HG02840 (cell line): ENCODE results near the gene RTRAF.

Experiments used
- ATAC-seq: cut with Tn5 transposase; IDR thresholded peaks from one replicate; pipeline ENCODE4 v1.9.1; 2021; ENCODE audit warnings: mild to moderate bottlenecking, moderate library complexity, moderate number of reproducible peaks; ENCODE audit not compliant: unreplicated experiment, low FRiP score

RTRAF gene

DNA sequence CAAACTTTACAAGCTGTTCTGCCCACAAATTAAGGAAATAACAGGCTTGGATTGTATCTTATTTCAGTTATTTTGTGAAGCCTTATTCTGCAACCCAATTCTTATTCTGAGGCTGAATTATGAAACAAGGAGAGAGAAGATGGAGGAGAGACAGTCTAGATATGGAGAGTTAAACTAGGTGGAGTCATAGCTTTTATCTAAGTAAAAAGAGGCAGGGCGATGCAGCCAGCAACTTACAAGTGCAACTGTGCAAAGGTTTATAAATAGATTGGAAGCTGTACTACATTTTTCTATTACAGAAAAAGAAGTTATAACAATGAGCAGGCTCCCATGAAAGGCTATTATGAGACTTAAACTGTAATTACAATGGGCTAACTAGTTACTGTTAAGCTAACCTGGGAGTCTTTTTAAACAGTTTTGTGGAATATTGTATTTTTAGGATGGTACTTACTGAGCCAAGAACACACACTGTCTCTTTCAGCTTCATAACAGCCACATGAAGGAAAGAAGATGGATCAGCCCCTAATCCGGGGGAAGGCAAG lies 57.1 kb downstream of the RTRAF start:
- ATAC-seq, result no peak

DNA sequence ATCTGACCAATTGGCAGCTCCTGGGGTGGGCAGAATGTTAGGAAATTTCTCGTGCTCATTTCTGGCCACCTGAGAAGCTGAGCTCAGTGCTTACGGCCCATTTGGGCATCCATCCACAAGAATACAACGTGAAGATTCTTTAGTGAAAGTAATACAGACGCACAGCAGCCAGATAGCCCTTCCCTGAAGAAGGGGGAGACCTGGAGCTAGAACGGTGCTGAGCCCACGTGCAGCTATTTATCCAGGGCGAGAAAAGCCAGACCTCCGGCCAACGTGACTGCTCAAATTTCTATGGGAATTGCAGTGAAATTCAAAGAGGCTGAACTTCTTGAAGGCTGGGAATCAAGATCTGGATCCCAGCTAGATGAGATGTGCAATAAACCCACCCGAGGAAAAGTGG lies 58.8 kb downstream of the RTRAF start:
- no peak for ATAC-seq

DNA sequence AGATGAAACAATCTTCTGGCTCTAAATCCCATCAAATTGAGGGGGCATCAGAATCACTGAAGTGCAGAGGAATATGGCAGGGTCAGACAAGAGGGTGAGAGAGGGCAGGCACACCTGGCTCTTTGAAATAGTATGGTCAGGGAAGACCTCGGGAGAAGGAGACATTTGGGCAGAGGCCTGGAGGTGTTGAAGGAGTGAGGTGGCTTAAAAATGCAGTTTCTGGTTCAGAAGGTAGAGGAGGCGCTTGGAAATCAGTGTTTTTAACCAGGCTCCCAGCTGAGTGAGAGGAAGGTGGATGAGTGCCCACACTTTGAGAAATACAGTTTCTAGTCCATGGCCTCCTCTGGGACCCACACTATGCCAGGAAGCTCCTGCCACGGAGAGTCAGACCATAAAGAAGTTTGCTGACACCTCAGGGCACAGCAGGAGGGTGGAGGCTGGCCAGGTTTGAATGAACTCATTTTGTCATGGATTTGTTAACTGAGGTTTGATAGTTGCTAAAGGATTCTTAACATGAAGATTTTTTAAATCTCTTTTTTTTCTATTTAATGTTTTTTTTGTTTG lies 59.4 kb downstream of the RTRAF start:
- ATAC-seq, result no peak

DNA sequence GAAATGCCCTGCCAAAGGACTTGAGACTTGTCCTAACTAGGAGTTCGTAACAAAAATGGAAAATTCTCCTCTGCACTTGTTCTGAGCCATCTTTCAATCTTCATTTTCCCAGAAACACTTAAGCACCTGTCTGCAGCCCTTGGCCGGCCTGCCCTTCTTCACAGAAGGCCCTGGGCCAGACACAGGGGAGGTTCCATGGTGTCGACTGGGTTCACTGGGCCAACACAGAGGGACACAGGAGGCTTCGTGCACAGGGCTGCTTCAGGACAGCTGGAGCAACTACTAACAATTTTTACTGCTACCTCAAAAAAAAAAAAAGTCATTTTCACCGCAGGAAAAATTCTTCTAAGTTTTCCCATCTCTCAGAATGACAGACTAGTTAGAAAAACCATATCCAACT lies 59.9 kb downstream of the RTRAF start:
- no peak for ATAC-seq

DNA sequence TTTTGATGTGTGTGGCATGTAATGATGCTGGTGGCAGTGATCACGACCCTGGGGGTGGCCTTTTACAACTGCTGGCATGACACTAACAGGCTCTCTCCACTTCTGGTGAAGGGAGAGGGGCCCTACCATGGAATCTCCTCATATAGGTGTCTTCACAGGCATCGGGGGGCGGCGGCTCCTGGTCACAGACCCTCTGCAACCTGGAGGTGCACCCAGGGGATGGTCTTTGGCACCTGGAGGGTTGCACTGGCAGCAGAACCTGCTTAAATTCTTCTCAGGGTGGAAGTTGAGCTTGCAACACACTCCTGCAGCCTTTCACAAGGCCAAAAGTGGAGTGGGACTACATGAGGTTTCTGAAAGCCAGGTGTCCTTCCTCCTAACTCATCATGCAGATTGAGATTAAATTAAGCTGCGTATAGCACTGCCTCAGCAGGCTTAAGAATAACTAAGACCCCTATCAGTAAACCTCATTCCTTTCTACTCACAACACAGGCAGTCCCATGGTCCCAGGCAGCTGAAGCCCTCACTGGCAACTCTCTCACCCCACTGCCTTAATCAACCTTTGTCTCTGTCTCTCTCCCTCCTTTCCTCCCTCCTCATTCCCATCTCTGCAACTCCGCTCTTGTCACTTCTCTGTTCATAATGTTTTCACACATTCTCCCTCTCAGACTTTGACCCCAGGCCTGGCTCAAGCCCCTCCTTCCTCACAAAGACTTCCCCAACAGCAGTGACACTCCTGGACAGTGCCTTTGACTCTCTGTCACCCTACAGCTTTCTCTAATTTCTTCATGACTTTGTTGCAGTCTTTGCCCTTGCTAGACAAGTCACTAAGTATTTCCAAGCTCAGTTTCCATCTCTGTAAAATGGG lies 60.6 kb downstream of the RTRAF start:
- no peak for ATAC-seq

DNA sequence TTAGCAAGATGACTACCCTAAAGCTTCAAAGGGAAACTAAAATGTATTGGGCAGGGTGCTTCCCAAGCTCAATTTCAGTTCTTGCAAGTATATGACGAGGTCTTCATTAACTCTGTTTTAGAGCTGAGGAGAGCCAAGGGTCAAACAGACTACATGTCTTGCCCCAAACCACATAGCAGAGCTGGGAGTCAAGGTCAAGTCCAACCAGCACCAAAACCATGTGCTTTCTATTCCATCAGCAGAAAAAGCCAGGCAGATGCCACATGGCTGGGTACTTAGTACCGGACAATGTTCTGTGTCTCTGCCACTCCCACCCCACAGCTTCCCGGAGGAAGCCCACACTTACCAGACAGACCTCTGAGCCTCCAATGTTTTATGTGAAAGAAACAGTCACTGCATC lies 61.9 kb downstream of the RTRAF start:
- ATAC-seq, result no peak

DNA sequence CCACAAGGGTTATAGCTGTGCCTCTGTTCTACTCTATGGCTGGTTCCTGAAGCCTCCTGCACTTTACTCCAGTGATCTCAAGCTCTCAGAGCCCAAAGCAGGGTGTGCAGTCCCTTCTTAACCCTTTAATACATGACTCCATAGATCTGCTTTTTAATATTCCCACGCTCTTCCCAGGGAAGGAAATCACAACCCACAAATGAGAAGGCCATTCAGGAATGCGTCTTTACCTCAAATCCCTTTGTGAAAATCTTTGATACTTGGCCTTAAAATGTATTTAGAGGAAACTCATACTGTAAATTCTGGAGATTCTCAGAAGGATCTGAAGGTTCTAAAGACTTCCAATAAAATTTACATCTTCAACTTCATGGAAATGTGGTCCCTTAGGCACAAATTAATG lies 62.5 kb downstream of the RTRAF start:
- no peak for ATAC-seq

DNA sequence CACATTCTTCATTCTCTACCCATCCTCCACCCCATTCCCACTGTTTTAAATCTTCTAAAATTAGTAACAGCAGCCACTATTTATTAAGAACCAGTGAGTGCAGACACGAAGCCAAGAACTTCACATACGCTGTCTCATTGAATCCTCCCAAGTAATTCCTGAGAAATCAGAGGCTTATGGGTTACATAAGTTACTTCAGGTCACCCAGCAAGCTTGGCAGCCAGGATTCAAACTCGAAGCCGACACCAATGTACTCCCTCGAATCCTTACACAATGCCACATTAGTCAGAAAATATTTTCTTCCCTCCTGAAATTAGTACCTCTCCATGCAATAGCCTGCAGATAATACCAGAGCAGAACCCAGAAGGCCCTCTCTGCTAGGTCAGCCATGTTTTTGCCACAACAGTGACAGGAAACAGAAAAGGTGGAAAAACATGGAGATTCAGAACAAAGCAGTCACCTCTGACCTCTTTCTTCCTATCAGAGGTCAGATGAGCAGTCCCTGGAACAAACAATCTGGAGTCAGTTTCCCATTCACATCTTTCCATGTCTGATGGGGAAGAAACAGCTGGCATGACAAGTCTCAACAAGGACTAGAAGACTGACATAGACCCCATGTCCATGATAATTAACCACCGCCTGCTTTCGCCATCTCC lies 63.1 kb downstream of the RTRAF start:
- ATAC-seq, result no peak

DNA sequence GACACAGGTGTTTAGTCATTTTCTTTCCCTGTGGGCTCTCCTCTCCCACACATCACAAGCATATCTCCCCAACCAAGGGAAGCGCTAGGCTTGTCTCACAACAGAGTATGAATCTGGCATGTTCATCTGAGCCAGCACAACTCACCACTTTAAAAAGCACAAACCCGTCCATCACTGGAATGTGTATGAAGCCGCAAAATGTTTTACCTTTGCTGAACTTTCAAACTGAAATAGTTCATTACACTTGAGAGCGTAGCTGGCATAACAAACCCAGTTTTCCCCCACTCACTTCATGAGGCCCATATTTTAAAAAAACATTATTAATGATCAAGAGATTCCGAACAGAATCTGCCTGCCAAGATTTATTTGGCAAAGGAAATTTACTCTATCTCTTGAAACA lies 63.7 kb downstream of the RTRAF start:
- no peak for ATAC-seq

DNA sequence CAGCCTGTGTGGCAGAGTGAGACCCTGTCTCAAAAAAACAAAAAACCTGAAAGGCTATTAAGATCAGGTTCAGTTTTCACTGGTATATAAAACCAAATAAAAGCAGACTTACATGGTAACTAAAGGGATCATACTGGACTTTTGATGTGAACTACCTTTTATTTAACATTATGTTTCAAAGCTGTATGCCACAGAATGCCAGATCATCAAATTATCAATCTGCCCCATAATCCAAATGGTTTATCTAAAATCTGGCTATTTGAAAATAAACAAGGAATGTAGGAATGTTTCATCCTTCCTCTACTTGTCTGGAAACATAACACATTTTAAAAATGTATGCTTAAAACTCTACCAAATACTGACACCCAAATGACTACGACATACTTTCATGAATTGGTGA lies 65.3 kb downstream of the RTRAF start:
- ATAC-seq, result no peak

DNA sequence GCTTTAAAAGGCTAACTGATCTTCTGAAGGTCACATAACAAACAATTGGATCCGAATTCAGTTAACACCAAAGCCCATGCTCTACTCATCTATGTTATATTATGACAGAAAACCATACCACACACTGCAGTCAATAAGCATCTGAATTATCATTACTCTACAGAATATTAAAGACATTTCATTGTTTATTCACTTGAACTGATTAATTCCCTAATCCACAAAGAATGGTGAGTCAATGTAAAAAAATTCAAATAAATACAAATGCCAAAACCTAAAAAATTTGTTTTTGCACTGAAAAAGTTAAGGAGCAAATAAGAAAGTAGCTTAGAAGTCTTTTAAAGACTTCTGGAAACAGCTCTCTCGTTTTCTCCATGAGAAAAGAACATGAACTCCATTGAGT lies 65.8 kb downstream of the RTRAF start:
- no peak for ATAC-seq

DNA sequence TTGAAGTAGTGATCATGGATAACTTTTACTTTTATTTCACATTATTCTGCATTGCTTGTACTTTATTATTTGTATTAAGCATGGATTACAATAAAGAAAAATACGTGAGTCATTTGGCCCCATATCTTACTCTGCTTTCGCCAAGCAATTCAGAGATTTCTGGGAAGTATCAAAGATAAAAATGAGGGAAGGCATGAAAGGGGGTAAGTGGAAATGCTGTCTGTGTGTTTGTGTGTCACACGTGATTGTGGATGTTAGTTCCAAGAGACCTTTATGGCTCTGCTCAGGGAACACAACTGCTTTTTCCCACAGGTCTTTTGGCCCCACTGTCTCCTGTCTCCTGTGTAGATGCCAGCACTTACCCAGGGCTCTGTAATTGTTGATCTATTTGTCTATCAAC lies 69.0 kb downstream of the RTRAF start:
- no peak for ATAC-seq

DNA sequence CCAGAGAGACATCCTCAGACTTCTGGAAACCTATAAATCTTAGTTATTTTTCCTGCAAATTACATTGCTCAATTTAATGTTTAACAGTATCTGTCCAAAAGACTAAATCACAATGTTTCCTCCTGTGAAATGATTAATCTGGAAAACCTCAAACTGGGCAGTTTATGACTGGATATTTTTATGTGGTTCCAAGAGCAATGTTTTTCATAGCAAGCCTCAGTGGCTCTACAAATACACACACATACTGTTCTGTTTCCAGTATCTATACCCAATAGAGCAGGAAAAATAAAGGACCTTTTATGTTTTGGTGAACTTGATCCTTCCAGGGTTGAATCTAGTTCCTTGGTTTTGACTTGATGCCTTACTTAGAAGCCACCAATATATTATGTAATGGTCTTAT lies 70.3 kb downstream of the RTRAF start:
- ATAC-seq, result no peak

DNA sequence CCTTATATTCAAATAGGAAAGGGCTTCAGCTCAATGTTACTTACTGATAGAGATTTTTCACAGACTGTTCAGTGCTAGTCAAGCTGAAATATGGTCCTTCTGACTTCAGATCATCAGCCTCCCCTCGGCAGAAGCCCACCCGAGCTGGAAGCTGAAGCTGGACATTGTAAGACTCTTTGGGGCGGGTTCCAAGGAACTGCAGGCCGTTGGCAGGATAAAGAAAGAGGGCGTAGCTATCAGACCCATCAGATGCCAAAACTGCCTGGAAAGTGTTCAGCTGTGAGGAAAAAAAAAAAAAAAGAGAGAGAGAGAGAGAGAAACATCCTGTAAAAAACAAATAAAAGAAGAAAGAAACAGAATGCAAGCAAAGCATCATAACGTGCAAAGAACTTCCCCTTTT lies 70.7 kb downstream of the RTRAF start:
- no peak for ATAC-seq
